Loucy (cell line): ENCODE measurements around the gene NELFE.
A peak's percentile ranks its signal among the peaks of the same experiment; 100 is the strongest.

Experiments used
- H2AFZ ChIP-seq: fragments of 200-600 bp; sonication (generic); 2 replicates; pipeline ENCODE4 v1.6.0; 2016; ENCODE audit warnings: antibody characterized with exemption, mild to moderate bottlenecking, low read length, moderate library complexity
- H3F3A ChIP-seq: fragments of 200-600 bp; 2 replicates; pipeline ENCODE4 v1.6.0; 2016; ENCODE audit warnings: antibody characterized with exemption, low read depth, mild to moderate bottlenecking
- H3K27me3 ChIP-seq: fragments of 200-600 bp; sonication (generic); 2 replicates; pipeline ENCODE4 v1.6.1; 2014; ENCODE audit warnings: low read length, mild to moderate bottlenecking; ENCODE audit not compliant: insufficient read depth, poor library complexity, severe bottlenecking
- H3K36me3 ChIP-seq: fragments of 200-600 bp; sonication (generic); 2 replicates; pipeline ENCODE4 v1.6.1; 2016; ENCODE audit warnings: low read length; ENCODE audit not compliant: insufficient read depth
- H3K4me1 ChIP-seq: fragments of 200-600 bp; sonication (generic); 2 replicates; pipeline ENCODE4 v1.5.1; 2014; ENCODE audit warnings: low read length, mild to moderate bottlenecking; ENCODE audit not compliant: insufficient read depth, poor library complexity, severe bottlenecking
- H3K4me2 ChIP-seq: fragments of 200-600 bp; sonication (generic); 2 replicates; pipeline ENCODE4 v1.6.0; 2014; ENCODE audit warnings: antibody characterized with exemption, low read length, low read depth, mild to moderate bottlenecking; ENCODE audit not compliant: poor library complexity, severe bottlenecking
- H3K4me3 ChIP-seq: fragments of 200-600 bp; sonication (generic); 2 replicates; pipeline ENCODE4 v1.5.1; 2014; ENCODE audit warnings: low read length, mild to moderate bottlenecking, mixed read lengths; ENCODE audit not compliant: poor library complexity, severe bottlenecking
- H3K79me2 ChIP-seq: fragments of 200-600 bp; sonication (generic); 2 replicates; pipeline ENCODE4 v1.6.1; 2014; ENCODE audit warnings: low read length; ENCODE audit not compliant: insufficient read depth
- H3K9ac ChIP-seq: fragments of 200-600 bp; sonication (generic); 2 replicates; pipeline ENCODE4 v1.6.0; 2014; ENCODE audit warnings: mild to moderate bottlenecking, low read depth, low read length, moderate library complexity; ENCODE audit not compliant: poor library complexity, severe bottlenecking
- H3K9me2 ChIP-seq: fragments of 200-600 bp; sonication (generic); replicated peaks from 2 replicates; pipeline ENCODE4 v1.6.1; 2016; ENCODE audit warnings: low read depth, low read length, mixed read lengths
- H3K9me3 ChIP-seq: fragments of 200-600 bp; sonication (generic); 2 replicates; pipeline ENCODE4 v1.6.1; 2014; ENCODE audit warnings: mild to moderate bottlenecking, antibody characterized with exemption, low read length, low read depth; ENCODE audit not compliant: insufficient read depth
- H4K20me1 ChIP-seq: fragments of 200-600 bp; sonication (generic); 2 replicates; pipeline ENCODE4 v1.6.0; 2014; ENCODE audit warnings: antibody characterized with exemption, low read length, mild to moderate bottlenecking; ENCODE audit not compliant: insufficient read depth, poor library complexity, severe bottlenecking
- EZH2phosphoT487 ChIP-seq: fragments of 200-600 bp; IDR thresholded peaks from 2 replicates; pipeline ENCODE4 v1.6.1; 2018; ENCODE audit warnings: antibody characterized with exemption, mild to moderate bottlenecking, moderate library complexity, borderline replicate concordance
- TF ChIP-seq, protein P1 (sequence below): fragments of 200-600 bp; sonication (generic); conservative IDR thresholded peaks from 2 replicates; pipeline ENCODE4 v1.5.1; 2014; ENCODE audit warnings: mild to moderate bottlenecking, antibody characterized with exemption, low read length

Gene NELFE

GRCh38 chr6:31965700-31966099 lies 6.9 kb upstream of the NELFE start:
- H3K9ac ChIP-seq = no peak overlapping the region
- TF ChIP-seq EZH2phosphoT487 = no peak
- TF ChIP-seq, protein P1, sequence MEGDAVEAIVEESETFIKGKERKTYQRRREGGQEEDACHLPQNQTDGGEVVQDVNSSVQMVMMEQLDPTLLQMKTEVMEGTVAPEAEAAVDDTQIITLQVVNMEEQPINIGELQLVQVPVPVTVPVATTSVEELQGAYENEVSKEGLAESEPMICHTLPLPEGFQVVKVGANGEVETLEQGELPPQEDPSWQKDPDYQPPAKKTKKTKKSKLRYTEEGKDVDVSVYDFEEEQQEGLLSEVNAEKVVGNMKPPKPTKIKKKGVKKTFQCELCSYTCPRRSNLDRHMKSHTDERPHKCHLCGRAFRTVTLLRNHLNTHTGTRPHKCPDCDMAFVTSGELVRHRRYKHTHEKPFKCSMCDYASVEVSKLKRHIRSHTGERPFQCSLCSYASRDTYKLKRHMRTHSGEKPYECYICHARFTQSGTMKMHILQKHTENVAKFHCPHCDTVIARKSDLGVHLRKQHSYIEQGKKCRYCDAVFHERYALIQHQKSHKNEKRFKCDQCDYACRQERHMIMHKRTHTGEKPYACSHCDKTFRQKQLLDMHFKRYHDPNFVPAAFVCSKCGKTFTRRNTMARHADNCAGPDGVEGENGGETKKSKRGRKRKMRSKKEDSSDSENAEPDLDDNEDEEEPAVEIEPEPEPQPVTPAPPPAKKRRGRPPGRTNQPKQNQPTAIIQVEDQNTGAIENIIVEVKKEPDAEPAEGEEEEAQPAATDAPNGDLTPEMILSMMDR = no peak

DNA sequence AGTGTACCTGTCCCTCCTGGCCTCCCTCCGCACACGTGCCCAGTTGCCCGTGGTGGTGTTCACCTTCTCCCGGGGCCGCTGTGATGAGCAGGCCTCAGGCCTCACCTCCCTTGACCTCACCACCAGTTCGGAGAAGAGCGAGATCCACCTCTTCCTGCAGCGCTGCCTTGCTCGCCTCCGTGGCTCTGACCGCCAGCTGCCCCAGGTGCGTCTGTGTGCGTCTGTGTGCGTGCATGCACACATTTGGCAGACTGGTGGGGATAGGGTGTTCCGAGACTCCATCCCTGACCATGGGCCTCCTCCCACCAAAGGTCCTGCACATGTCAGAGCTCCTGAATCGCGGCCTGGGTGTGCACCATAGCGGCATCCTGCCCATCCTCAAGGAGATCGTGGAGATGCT lies 5.2 kb upstream of the NELFE start:
- Histone ChIP-seq H3K9ac (no peak overlapping the region), H4K20me1 (no peaks in the 10 kb centered on the region), H3K27me3 (no peaks in the 10 kb centered on the region), H3F3A (no peaks in the 10 kb centered on the region), H3K79me2 (peaks cover 15% of the 10 kb centered on the region), H2AFZ (no peak overlapping the region), H3K4me3 (no peak overlapping the region), H3K9me2 (no peaks in the 10 kb centered on the region), H3K36me3 (peaks cover 43% of the 10 kb centered on the region; the same call in 1 of the 2 replicates), H3K4me2 (no peak overlapping the region), H3K9me3 (no peaks in the 10 kb centered on the region), H3K4me1 (peaks cover 15% of the 10 kb centered on the region)
- no peak for TF ChIP-seq EZH2phosphoT487
- TF ChIP-seq, protein P1 = no peak

More at GRCh38 chr6:31965700-31966099, 6.9 kb upstream of the NELFE start:
- Histone ChIP-seq H3K4me3 (no peak overlapping the region), H3K4me1 (peaks cover 4% of the 10 kb centered on the region), H3K79me2 (peaks cover 6% of the 10 kb centered on the region; the same call in 1 of the 2 replicates), H3K9me3 (no peaks in the 10 kb centered on the region), H3K4me2 (no peak overlapping the region), H4K20me1 (no peaks in the 10 kb centered on the region), H3K36me3 (peaks cover 52% of the 10 kb centered on the region; the same call in 1 of the 2 replicates), H3F3A (no peaks in the 10 kb centered on the region), H2AFZ (no peak overlapping the region), H3K27me3 (no peaks in the 10 kb centered on the region), H3K9me2 (no peaks in the 10 kb centered on the region)

DNA sequence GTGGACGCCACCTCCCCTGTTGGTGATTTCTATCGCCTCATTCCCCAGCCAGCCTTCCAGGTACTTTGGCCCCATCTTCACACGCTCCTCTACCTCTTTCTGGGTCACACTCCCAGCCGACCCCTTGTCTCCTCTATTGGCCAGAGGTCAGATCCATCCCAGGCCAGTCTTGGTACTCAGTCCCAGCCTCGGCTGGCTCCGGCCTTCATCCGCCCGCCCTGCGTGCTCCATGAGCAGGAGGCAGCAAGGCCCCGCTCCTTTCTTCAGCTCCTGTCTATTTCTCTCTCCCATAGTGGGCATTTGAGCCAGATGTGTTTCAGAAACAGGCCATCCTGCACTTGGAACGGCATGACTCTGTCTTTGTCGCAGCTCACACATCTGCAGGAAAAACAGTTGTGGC lies 2.8 kb upstream of the NELFE start:
- Histone ChIP-seq H3K36me3 (peaks cover 27% of the 10 kb centered on the region; the same call in 1 of the 2 replicates), H3K4me1 (peaks cover 28% of the 10 kb centered on the region), H3K4me2 (no peak overlapping the region), H3F3A (no peaks in the 10 kb centered on the region), H3K9me3 (no peaks in the 10 kb centered on the region), H3K79me2 (peaks cover 36% of the 10 kb centered on the region), H3K27me3 (no peaks in the 10 kb centered on the region), H3K4me3 (no peak overlapping the region), H4K20me1 (no peaks in the 10 kb centered on the region), H2AFZ (no peak overlapping the region), H3K9ac (peak overlapping the region; percentile 26), H3K9me2 (no peaks in the 10 kb centered on the region)
- TF ChIP-seq, protein P1 = no peak
- TF ChIP-seq EZH2phosphoT487 = no peak
